GM18870 (cell line): Measurements from ENCODE around the gene ADAMTS17.

Experiments used
- ATAC-seq: cut with Tn5 transposase; IDR thresholded peaks from one replicate; pipeline ENCODE4 v1.9.1; 2021; ENCODE audit warnings: moderate library complexity; ENCODE audit not compliant: unreplicated experiment

The ADAMTS17 gene

DNA sequence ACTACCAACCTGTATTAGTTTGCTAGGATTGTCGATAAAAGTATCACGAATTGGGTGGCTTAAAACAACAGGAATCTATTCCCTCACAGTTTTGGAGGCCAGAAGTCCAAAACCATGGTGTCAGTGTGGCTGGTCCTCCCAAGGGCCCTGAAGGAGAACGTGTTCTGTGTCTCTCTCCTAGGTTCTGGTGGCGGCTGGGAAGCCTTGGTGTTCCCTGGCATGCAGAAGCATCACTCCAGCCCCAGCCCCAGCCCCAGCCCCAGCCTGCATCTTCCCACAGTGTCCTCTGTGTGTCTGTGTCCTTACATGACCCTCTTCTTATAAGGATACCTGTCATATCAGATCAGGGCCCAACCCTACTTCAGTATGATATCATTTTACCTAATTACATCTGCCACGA, 336.1 kb downstream of the ADAMTS17 start:
- no peak for ATAC-seq

DNA sequence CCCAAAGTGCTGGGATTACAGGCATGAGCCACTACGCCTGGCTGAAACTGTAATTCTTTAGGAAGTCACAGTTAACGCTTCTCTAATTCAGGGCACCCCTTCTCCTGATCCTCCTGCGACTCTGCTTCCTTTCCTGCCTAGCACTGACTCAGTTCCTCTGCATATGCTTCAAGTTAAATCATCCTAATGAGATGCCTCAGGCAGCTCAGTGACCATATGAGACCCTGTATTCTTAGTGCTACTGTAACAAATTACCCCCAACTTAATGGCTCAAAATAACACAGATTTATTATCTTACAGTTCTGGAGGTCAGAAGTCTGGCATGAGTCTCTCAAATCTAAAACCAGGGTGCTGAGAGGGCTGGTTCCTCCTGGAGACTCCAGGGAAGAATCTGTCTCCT, 336.8 kb downstream of the ADAMTS17 start:
- ATAC-seq, result no peak

DNA sequence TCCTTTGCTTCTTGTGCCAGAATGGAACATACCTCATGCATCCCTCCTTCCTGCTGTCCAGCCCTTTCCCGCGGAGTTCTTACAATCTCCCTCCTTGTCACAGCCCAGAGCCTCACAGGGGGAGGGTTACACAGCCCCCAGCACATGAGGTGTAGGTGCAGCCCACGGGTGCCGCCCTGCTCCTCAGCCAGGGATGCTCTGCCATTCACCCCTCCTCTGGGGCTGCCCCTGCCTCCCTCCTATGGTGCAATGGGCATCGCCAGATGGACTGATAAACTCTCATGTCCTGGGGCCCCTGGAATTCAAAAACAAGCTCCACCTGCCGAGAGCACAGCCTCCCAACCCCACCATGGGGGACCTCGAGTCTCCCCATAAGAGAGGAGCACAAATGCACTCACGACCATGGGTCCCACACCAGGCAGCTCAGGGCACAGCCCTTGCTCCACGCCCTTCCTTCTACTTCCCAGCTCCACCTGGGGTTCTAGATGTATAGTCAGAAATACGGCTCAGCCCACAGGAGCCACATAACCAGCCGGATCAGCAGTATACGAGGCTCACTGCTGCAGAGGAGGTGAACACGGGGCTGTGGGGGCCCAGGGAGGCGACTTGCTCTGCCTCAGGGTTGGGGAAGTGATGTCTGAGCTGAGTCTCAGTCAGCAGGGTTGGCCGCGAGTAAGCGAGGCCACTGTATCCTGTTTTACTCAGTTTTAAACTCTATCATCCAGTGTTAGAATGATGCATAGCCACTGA, 338.8 kb downstream of the ADAMTS17 start:
- ATAC-seq, result no peak

DNA sequence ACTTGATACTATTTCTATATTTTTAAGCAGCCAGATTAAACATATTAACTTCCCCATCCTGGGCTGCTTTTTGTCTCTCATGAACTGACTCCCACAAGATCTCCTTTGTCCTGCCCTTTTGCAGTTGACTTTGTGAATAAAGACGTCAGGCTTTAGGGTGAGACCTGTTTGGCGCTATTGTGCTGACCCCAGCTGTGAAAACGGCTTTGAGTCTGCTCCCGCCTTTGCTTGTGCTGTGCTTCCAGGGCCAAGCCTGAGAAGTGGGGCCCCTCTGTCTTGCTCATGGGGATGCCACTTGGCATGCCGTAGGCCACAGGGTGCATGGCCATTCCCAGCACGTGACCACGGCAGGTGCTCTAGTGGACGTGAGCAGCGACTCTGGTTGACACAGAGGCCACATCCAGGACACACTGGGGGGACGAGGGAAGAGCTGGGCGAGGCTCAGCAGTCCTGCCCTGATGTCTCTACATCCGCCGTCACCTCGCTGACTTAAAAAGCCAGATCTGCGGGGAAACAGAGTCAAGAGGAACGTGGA, 339.6 kb downstream of the ADAMTS17 start:
- no peak for ATAC-seq

DNA sequence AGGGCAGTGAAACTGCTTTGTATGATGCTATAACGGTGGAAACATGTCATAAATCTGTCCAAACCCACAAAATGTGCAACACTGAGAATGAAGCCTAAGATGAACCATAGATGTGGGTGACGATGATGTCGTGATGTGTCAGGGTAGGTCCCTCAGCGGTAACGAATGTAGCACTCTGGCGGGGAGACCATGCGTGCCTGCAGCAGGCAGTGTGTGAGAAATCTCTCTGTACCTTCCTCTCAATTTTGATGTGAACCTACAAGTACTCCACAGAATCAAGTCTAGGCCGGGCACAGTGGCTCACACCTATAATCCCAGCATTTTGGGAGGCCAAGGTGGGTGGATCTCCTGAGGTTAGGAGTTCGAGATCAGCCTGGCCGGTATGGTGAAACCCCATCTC, 340.4 kb downstream of the ADAMTS17 start:
- ATAC-seq, result no peak

DNA sequence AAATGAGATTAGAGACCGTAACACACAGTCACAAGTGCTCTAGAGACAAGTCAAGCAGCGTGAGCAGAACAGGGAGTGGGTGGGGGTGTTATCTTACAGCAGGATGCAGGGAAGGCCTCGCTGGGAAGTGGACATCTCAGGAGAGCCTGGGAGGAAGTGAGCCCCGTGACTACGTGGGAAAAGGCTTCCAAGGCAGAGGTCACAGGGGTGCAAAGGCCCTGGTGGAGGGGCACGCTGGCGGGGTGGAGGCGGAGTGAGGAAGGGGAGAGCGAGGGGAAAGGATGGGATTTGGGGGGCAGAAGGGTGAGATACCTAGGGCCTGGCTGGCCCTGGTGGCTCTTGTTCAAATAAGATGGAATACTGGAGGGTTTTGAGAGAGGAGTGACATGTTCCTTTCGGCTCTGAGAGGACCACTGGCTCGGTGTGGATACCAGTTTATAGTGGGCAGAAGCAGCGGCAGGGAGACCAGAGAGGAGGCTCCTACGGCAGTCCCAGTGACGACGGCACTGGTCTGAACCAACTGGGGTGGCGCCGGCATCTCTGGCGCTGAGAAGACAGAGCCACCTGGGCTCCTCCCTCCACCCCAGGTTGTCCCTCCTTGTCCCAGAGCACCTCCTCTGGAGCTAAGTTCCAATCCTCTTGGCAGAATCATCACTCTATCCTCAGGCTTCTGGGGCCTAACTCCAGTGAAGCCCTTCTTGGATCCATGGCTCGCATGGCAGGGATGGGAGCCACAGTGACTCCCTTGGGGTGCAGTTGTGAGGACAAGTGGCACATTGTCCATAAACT, 342.3 kb downstream of the ADAMTS17 start:
- ATAC-seq, result no peak

DNA sequence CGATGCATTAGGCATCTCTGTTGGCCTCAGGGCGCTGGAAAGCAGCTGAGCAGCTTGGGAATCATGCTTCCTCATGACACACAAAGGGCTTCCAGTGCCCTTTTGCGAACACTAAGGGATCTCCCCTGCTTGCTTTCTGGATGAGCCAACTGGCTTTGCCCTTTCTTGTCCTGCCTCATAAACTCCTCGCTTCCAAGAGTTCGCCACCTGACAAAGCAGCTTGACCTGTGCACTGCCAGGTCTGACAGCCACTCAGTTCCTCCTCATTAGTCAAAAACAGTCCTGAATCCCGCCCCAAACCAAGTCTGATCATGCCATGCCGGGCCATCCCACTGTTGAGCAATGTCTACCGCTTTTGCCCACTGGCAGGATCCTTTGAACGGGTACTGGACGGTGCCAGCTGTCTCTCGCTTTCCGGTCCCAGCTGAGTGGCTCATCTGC, 343.1 kb downstream of the ADAMTS17 start:
- ATAC-seq, result no peak

DNA sequence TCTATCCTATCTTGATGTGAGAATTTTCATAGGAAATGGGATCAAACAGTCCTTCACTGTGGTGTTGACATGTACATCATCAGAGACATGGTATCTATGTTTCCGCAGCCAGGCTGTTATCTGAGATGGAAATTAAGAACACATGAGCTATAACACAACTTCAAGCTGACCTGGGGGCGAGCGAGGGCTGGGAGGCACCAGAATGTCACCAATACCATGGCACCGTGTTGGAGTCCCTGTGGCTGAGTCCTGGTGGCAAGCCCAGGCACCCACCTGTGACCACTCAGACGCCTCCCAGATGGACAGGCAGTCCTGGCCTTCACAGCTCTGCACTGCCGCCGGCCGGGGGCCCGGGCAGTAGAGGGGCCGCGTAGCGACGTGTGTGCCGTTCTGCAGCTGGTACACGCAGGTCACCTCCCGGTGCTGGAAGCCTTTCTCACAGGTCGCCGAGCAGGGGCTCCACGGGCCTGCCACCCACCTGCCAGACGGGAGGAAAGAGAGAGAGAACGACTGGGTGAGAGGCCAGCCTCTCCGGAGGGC, 344.6 kb downstream of the ADAMTS17 start:
- no peak for ATAC-seq

DNA sequence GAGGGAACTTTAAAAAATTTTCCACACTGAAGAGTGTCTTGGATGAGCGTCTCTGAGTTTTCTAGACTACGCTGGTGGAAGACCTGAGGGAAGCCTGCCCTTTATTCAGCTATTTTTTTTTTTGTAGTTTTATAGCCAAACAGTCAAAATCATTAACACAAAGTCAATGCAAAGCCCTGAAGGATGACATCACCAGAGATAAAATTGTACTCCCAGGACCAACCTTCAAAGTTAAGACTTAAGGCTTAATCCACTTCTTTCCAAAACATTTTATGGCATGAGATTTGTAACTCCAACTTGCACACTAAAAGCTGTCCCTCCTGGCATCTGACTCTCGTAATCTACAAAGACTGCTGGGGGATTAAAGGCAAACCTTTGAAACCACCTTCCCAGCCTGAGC, 345.1 kb downstream of the ADAMTS17 start:
- no peak for ATAC-seq

DNA sequence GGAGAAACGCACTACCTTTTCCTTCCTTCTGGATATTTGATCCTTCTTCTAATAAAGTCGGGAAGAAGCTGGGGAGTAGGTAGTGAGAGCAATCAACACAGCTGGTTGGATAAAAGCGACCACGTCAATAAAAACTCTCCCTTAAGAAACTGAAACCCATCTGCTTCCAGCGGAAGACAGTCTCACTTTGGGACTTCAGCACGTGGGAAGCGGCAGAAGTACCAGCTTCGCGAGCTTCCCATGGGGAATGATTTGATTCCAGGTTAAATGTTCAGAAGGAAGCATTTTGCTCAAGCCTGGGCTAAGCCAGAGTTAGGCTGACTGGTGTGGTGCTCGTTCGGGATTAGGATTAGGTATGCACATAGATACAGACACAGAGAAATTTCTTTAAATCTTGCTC, 346.2 kb downstream of the ADAMTS17 start:
- ATAC-seq, result no peak

DNA sequence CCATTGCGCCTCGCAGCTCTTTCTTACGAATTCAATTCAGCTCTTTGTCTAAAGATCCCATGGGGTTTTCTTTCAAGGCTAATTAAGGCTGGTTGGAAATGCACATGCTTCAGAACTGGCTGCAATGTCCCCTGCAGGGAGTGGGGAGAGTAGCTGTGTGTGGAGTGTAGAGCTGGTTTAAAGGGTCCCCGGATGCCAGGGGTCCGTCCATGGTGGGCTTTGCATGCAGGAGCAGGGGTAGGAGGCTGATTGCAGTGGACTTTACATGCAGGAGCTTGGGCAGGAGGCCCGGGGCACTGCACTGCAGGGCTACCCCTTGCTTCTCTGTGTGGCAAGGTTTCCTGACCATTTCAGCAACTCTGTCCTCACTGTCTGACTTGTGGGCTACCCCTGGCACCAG, 346.9 kb downstream of the ADAMTS17 start:
- no peak for ATAC-seq

DNA sequence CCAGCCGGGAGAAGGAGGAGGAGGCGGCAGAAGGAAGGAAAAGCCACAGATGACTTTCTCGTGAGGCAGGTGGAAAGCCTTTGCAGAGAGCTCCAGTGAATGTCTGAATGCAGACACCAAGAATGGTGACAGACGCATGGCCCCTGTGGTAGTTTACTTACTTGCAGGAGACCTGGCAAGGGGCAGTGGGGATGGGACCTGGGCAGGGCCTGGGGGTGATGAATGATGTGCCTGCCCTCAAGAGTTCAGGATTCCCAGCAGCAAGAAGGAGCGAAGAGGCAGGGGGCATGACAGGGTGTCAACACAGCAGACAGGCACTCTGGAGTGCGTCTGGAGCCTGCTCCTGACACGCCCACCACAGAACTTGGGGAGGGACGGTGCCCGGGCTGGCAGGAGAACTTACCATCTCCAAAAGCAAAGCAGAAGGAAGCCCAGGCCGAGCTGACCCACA, 348.1 kb downstream of the ADAMTS17 start:
- ATAC-seq, result no peak

DNA sequence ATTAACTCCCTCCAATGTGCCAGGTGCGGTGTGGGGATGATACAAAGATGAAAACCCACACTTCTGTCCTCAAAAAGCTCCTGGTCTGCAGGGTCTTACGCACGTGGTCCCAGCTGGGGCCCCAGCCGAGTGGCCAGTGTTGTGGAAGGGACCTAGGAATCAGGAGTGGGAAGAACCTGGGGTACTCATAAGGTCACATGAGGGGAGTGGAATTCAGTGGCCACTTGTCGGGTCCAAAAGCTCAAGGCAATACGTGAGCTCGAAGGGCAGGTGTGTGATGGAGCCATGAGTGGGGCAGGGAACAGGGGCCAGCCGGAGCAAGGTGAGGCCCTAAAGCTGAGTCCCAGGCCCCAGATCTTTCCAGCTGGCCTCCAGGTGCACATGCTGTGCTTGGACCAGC, 348.5 kb downstream of the ADAMTS17 start:
- ATAC-seq, result no peak

DNA sequence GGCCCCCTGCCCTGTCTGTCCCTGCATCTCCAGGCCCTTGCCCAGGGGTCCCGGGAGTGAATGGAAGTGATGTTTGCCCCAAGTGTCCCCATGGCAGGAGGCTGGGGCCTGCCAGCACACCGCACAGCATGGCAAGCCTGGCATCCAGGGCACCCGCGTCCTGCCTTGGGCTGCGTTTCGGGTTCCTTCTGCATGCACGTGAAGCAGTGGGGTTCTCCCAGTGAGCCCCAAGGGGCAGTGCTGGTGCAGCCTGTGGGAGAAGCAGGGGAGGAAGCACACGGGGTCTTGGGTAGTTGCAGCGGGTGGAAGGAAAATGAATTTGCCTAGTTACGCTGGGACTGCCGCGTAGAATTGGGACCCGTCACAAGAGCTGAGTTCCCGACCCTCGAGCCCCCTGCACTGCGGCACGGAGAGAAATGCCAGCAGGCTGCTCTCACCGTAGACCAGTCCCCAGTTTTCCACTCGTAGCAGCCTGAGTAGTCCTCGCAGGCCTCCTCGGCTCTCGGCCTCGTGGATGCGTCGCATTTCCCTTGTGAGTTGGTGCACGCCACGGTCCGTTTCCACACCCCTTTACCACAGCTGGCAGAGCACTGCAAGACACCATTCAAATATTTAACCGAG, 349.1 kb downstream of the ADAMTS17 start:
- no peak for ATAC-seq

DNA sequence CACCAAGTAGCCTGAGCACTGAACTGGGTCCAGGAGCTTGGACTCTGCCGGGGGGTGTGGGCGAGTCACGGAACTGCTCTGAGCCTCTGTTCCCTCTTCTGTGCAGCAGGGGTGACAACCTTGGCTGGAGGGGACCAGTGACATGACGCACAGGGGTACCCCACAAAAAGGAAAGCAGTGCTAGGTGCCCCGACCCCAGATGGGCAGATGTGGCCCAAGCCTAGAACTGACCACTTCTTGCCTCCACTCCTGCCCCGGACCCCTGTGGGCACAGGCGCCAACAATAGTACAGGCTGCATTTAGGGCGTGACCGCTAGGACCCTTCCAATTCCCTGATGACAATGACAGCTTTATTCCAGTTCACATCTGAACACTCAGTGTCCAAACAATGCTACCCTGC, 352.7 kb downstream of the ADAMTS17 start:
- no peak for ATAC-seq

DNA sequence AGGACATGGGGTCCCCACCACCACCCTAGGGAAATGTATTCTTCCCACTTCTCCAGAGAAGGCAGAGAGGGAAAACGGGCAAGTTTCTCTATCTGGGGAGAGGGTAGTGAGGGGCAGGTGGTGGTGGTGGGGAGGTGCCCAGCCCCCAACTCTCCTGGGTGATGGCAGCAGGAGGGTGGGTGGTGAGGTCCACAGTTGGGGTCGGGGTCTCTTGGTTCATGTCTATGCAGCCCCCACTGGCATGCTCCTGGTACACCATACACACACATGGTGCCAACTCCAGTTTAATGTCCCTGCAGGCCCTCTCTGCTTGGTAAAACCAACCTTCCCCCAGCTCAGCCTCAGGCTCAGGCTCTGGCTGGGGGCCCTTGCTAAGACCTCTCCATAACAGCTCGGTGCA, 354.1 kb downstream of the ADAMTS17 start:
- ATAC-seq, result no peak

DNA sequence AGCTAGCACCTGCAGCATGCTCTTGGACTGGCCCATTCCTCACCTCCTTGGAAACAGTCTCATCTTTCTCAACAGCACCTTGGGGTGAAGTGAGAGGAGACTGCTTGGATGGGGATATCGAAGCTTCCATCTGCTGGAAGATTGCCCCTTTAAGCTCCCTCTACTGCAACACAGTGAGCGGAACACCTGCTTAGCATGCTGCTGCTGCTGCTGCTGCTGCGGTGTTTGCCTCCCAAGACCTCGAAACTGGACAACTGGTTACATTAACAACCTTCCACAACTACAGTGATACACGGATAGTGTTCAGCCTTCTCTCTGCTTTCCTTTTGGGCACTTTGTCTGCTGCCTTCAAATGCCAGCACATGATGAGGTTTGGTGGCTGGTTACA, 354.7 kb downstream of the ADAMTS17 start:
- ATAC-seq, result no peak

DNA sequence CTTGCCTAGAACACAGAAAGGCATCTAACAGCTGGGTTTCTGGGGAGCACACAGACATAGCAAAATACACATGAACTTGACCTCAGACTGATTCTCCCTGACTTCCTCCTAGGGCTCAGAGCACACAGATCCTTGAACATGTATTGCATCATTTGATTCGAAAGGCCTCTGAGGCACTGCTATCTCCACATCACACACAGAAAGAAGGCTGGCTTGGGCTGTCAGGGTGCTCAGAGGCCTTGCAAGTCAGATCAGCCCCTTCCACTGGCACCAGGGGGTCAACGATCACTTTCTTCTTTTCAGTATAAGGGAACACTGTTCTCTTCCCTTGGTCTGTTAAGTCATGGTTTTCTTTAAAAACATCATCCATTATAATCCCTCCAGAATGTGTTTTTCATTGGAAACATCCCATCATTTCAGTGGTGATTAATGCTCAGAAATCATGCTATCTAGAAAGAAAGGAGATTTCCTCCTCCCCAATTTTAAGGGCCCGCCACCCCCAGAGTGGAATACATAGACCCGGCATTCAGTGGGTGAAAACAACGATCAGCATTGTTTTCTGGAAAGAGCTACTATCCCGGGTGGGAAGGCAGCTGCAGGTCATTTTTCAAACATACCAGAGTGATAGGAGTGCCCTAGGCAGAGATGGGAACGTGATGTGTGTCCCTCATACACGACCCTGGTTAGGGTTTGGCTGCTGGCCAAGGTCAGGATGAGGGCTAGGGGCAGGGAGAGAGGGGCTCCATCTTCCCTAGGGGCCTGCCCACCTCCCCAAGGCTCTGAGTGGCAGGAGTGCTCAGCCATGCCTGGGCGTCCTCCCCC, 355.3 kb downstream of the ADAMTS17 start:
- ATAC-seq, result no peak

DNA sequence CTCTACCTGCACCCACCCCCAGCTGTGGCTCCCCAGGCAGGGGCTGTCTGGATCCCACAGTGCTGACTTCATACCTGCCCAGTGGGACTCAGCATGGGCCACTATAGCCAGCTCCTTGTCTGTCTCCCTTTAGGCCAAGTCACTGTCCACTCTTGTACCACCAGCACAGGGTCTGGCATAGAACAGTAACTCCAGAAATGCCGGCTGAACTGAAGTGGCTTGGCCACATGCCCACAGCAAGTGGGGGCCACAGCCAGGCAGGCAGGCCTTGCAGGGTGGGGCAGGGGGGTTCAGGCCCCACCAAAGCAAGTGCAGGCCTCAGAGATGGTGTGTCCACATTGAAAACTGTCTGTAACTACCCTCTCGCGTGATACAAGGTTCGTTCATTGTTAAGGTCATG, 355.9 kb downstream of the ADAMTS17 start:
- ATAC-seq, result no peak

DNA sequence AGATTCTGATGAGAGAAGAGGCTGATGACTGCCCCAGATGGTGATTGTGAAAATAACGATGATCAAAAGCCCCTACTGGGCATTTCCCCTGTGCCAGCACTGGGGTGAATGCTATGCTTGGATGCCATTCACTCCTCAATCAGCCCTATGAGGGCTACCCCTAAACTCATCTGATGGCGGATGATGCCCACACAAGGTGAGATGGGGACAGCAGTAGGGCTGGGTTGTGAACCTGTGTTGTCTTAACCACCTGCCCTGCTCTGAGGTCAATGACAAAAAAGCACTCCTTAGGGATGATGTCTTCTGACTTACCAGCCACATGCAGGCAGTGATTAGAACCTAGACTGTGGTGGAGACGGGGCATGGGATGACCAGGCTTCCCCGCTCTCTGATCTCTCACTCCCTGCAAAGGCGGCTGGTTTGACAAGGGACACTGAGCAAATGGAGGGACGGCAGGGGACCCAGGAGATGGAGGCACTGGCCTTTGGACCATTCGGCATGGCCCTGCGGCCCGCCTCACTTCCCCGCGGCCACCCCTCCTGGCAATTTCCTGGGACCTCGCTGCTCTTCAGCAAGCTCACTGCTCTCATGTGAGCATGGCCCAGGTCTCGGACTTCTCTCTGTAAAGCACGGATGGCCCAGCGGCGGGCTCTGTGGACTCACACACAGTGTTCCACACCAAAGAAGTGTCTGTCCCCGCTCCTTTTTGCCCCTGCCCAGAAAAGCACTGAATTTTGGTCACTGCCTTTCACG, 357.1 kb downstream of the ADAMTS17 start:
- no peak for ATAC-seq
